Mesodermal cell (in vitro differentiated cells): ENCODE results near the gene GNAL.

ENCODE experiments used
- H3K27ac ChIP-seq: 2 replicates; pipeline ENCODE4 v1.7.0; 2013; ENCODE audit warnings: mild to moderate bottlenecking, low read depth, low read length, moderate library complexity; ENCODE audit not compliant: severe bottlenecking
- H3K36me3 ChIP-seq: 2 replicates; pipeline ENCODE4 v1.7.1; 2013; ENCODE audit warnings: mild to moderate bottlenecking, low read length, moderate library complexity; ENCODE audit not compliant: control insufficient read depth, insufficient read depth
- H3K4me1 ChIP-seq: one replicate; pipeline ENCODE4 v1.7.1; 2013; ENCODE audit warnings: mild to moderate bottlenecking, low read length; ENCODE audit not compliant: insufficient read depth, control insufficient read depth, poor library complexity, severe bottlenecking
- H3K4me3 ChIP-seq: 2 replicates; pipeline ENCODE4 v1.7.0; 2013; ENCODE audit warnings: low read length, control low read depth, mild to moderate bottlenecking; ENCODE audit not compliant: insufficient read depth, poor library complexity, severe bottlenecking; ENCODE audit errors: extremely low read depth
- H3K9me3 ChIP-seq: 2 replicates; pipeline ENCODE4 v1.7.1; 2013; ENCODE audit warnings: mild to moderate bottlenecking, low read length, moderate library complexity; ENCODE audit not compliant: control insufficient read depth
- WGBS, 2 experiments: methylation state at CpG; one replicate each; pipeline ENCODE4 v1.1.5; 2013; ENCODE audit warnings: missing lambda C conversion rate in 2 of 2; ENCODE audit not compliant: insufficient coverage in 2 of 2; 5-methylcytosine and 5-hydroxymethylcytosine counted together

Gene GNAL

DNA sequence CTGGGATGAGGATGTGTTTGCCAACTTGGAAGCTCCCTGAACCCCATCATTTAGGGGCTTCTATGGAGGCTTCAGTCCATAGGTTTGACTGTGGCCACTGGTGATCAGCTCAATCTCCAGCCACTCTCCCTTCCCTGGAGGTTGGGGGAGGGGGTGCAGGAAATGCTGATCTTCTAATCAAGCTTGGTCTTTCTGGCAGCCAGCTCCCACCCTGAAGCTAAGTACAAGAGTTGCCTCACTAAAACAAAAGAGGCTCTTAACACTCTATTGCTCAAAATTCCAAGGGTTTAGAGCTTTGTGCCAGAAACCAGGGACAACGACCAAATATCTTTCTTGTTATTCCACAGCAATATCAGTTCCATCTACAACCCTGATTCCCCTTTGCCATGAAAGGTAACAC lies 238.4 kb downstream of the GNAL start:
- Histone ChIP-seq H3K36me3 (no peaks in the 10 kb centered on the region), H3K4me3 (no peak overlapping the region), H3K27ac (peak overlapping the region; percentile 63), H3K9me3 (no peaks in the 10 kb centered on the region), H3K4me1 (peaks cover 15% of the 10 kb centered on the region)
- WGBS, 2 experiments: 0% methylated on average over 1 of the region's 1 CpG

DNA sequence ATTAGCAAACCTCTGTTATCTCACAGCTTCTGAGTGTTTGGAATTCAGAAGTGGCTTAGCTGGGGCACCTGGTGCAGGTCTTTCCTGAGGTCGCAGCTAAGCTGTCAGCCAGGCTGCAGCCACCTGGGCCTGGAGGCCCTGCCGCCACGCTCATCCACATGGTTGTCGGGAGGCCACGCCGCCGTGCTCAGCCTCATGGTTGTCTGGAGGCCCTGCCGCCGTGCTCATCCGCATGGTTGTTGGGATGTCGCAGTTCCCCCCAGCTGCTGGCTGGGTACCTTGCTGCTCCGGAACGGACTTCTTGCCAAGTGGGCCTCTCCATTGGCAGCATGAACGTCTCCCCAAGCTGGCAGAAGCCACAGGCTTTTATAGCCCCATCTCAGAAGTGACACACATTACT lies 243.3 kb downstream of the GNAL start:
- no peak overlapping the region for H3K4me3 ChIP-seq
- WGBS, 2 experiments: 96% methylated on average over 11 to 14 of the region's 14 CpGs
- H3K36me3 ChIP-seq: no peaks in the 10 kb centered on the region
- no peaks in the 10 kb centered on the region for H3K9me3 ChIP-seq
- peaks cover 5% of the 10 kb centered on the region for H3K4me1 ChIP-seq
- H3K27ac ChIP-seq: no peak overlapping the region
